DMS53 treated with DMSO at 0.1 percent for 48 hours (cell line): ENCODE data around the gene DAAM2.

Experiments
- DNase-seq: peaks from one replicate; lab custom pipeline; 2025; ENCODE audit not compliant: unreplicated experiment; lab: John Stamatoyannopoulos, UW

Gene DAAM2

DNA sequence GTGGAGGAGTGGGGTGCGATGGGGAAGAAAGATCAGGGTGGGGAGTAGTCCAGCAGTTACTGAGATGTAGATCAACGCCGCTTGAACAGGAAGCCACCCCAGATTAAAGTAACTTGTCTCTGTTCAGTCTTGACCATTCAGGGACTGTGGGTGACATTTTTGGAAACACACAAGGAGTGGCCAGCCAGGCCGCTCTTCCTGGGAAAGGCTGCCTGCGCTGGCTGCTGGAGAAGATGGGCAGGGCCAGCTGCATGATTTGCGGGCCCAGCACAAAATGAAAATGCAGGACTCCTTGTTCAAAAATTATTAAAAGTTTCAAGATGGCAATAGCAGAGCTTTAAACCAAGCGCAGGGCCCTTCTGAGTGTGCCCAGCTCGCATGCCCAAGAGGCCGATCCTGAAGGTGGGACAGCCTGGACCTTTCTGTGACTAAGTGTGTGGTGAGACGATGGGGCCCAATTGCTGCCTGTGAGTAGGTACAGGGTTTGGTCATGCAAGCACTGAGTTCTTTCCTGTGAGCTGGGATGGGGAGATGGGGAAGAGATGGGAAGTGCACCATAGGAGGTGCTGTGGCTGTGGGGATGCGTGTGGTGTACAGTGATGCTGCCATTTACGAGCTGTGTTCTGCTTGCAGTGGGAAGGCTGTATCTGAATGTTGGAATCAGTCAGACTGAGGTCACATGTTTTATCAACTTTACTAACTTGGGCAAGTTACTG lies 51.3 kb downstream of the DAAM2 start:
- no peak for DNase-seq

DNA sequence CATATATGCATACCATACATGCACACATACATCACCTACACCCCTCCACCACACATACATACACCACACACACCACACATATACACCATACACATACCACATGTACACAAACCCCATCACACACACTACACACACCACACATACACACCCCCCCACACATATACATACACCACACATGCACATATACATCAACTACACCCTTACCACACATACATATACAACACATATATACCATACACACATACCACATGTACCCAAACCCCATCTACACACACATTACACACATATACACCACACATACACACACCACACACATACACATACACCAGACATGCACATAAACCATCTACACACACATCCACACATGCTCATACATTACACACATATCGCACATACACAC lies 52.7 kb downstream of the DAAM2 start:
- DNase-seq, result no peak

DNA sequence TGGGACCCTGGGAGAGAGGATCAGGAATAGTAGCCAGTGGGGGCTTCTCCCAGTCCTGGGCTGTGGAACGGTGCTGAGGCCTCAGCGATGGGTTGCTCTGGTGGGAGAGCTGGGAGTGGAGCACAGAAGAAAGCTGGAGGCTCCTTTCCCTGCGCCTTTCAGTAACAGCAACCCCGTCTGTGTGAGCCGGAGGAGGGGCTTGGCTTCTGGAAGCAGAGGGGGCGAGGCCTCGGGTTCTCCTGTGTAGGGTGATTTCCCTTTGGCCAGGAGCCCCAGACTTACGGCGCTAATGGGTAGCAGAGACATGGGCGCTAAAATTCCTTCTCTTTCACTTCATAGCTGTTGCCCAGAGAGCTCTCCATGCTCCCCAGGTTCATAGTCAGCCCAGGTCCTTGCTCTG lies 55.0 kb downstream of the DAAM2 start:
- no peak for DNase-seq

DNA sequence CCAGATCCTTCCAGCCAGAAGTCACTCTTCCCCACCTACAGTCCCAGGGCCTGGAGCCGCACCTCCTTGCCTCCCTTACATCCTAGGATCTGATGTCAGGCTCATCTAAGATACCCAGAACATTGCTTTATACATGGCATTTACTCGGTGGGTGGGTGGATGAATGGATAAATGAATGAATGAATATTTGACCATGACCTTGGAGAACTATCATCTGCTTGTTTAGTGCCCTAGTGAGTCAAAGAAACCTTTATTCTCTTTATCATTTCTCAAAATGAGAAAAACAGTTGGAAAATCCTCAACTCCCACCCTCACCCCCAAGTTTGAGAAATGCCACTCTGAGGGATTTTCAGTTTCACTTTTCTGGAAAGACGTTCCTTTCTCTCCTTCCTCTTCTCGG lies 56.0 kb downstream of the DAAM2 start:
- DNase-seq, result no peak

DNA sequence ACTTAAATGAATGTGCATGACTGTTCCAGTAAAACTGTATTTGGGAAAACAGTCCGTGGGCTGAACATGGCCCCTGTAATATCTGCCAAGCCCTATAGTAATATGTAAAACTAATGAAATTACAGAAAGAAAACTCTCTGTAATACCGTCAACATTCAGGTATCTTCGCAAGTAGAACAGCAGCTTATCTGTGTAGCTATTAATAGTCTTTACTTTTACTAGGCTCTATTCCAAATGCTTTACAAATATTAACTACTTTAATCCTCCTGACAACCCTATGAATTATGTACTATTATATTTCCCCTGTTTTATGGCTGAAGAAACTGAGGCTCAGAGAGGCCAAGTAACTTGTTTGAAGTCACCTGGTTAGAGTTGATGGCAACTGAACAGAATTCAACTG lies 57.1 kb downstream of the DAAM2 start:
- no peak for DNase-seq

DNA sequence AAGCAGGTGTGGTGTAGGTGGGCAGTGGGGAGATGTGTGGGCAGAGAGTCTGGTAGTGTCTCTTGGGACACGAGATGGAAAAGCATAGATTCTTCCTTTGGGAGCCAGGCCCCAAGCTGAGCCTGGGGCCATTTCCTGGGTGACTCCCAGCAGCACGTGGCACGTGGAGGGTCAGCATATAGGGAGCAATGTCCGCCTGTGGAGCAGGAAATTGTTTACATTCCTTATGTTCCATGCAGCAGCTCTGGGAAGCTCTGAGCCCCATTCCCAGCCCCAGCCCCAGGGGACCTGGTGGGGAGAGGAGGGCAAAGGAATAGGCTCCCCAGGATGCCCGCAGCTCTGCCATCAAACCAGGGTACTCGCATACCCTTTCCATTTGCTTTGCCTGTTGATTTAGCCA lies 57.6 kb downstream of the DAAM2 start:
- DNase-seq, result no peak

DNA sequence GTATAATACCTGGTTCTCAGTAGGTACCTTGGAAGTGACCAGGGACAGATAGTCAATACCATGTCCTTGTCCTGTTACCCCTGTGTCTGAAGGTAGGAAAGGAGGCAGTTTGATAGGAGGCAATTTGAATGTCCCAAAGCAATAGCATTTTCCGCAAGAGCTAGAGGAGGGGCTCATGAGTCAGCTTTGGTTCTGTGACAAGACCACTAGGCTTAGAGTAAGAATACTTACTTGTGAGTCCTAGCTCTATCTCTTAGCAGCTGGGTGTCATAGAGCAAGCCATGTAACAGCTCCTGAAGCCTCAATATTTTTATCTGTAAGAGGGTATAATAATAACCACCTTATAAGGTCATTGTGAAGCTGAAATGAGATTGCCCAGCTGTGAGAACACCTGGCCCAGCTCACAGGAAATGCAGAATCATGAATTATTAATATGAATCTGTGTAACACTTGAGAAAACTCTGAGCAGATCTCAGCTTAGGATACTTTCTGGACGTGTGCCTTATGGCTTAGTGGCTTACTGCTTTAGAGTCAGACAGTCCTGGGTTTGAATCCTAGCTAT lies 58.6 kb downstream of the DAAM2 start:
- DNase-seq, result no peak

DNA sequence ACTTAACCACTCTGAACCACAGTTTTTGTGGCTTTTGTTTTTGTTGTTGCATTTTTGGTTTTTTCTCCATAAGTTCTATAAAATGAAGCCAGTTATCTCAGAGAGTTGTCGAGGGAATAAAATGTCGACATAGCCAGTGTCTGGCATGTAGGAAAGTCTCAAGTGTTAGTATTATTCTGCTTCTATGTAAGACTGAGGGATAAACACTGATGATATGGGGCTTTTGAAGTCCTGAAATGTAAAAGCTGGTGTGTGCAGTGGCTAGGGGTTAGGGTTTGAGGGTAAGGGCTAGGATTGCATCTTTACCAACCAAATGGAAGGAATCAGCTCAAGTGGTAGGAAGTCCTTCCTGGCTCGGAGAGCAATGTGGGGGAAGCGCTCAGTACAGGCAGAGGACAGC lies 59.2 kb downstream of the DAAM2 start:
- DNase-seq, result no peak

DNA sequence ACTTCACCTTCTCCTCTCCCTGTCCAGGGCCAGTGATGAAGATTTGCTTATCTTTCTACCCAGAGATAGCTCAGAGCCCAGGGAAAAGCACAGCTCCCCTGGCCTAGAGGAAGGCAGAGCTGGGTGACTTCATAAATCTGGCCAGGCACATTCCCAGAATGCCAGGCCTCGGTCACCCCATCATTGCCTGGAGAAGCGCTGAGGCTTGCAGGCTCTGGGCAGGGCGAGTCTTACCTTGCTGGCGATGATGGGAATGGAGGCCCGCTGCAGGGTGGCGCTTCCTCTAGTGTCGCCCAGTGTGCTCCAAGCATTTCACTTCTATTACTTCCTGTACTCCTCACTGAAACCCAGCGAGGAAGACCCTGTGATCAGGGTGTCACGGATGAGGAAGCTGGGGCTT lies 60.1 kb downstream of the DAAM2 start:
- no peak for DNase-seq

DNA sequence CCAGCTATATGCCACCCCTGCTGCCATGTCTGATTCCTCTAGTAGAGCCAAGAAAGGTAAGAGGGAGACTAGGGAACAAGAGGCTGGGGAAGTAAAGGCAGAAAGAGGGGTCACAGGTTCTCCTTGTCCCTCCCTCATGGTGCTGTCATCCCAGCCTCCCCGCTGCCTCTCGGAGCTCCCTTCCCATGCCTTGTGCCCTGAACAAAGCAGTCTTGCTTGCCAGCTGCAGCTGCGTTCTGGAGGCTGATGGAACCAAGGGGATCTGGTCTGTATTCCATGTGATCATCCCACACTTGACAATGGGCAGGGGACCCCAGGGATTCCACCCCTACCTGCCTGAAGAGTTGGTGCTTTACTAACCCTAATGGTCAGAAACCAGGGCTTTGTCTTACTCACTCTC lies 61.4 kb downstream of the DAAM2 start:
- DNase-seq, result no peak

DNA sequence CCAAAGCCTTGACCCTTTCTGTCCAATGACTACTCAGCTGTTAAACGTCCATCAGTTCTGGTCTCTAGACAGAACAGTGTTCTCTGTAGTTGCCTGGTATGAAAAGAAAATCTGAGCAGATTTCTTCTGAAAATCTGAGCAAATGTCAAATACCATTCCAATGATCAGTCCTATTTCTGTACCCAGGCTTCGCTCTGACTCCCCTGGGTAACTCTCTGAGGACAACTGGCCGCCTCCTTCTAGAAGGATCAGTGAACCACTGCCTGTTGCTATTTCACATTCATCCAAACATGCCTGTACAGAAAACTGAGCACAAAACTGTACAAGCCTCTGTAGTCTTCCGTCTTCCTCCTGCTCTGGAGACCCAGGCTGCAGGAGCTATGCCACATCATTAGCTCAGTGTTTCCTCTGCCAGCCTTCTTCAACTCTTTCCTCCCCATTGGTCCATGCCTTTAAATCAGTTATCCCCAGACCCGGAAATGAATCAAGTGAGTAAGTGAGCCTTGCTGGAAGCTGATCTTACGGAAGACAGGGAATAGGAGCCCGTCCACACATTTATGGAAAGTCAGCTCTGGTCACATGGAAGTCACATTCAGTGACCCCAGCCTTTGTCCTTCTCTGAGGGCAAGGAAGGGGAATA lies 63.3 kb downstream of the DAAM2 start:
- DNase-seq, result no peak

DNA sequence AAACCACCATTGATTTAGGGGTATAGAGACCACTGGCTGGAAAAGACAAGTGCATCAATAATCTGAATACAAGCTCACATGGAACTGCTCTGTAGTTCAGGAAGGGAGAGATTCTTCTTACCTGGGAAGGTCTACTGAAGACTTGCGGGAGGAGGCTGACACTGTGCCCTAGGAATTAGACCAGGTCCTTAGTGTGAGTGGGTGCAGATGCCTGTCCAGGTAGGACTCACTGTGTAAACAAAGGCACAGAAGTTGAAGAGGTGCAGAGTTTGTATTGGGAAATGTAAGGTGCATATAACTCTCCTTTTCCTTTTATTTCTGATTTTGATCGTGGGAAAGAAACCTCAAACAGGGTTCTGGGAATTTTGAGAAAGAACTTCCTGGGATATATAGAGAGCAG lies 66.8 kb downstream of the DAAM2 start:
- no peak for DNase-seq

DNA sequence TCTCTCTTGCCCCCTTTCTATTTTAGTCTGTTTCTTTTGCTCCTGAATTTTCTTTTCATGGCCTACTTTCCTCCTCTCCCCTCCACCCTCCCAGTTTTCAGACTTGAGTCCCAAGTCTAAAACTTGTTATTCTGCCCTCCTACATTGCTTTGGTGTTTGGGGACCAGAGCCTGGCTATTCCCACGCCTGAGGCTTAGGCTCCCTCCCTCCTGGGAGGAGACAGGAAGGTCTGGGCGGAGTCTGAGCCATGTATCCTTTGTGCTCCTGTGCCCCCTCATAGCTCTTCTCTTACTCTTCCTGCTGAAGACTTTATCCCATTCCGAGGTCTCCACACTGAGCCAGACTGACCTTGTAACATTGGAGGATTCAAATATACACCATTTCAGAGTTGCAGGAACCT lies 69.5 kb downstream of the DAAM2 start:
- no peak for DNase-seq

DNA sequence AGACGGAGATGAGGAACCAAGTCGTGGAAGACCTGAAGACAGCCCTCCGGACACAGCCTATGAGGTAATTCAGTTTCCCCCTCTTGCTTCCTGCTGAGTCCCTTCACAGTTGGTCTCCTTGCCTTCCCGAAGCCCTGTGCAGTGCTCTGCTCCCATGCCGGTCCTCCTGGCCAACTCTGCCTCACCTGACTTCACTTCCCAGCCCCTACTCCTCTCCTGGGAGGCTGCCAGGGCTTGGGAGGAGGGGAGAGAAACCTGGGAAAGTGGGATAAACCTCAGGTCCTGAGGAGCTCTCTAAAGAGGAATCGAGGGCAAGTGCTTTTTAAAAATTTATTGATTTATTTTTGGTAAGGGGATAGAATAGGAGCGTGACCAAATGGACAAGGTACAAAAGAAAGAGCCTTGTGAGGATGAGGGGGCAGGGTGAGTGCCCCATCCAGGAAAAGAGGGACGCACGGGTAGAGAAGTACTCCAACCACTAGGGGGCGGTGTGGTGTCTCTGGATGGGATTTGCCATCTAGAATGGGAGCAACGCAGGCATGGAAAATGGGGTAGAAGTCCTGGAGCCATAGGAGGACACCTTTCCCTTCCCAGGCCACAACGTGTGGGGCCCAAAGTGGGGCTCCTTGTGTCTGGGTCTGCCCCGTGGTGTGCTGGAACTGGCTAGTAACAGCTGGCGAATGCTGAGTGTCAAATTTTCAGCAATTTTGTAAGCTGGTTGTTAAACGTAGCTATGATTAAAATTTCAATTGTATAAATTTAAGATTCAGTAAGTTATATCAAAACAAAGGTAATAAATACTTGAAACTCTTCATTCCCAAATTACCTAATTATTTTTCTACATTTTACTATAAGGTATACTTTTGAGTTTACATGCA lies 73.1 kb downstream of the DAAM2 start:
- peak; percentile 8 for DNase-seq

DNA sequence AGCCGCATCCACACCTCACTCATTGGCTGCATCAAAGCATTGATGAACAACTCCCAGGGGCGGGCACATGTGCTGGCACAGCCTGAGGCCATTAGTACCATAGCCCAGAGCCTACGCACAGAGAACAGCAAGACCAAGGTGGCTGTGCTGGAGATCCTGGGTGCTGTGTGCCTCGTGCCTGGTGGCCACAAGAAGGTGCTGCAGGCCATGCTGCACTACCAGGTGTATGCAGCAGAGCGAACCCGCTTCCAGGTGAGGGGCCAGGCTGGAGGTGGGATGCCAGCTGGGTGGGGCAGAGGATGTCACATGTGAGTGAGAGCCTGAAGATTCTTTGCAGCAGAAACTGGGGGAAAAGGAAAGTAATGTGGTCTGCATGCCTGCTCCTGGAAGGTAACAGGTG lies 75.4 kb downstream of the DAAM2 start:
- no peak for DNase-seq

DNA sequence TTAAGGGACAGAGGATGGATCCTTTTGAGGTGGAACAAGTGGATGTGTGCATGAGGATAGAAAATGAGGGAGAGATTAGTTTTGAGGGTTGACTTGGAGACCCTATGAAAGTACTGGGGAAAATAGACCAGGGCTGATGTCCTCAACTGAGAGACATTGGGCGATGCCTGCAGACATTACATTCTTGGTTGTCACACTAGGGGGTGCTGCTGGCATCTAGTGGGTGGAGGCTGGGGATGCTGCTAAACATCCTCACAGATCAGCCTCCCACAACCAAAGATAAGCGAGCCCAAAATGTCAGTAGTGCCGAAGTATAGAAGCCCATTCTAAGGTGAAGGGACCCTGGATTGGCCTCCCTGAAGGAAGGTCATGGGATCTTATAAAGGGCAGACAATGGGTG lies 78.8 kb downstream of the DAAM2 start:
- no peak for DNase-seq

DNA sequence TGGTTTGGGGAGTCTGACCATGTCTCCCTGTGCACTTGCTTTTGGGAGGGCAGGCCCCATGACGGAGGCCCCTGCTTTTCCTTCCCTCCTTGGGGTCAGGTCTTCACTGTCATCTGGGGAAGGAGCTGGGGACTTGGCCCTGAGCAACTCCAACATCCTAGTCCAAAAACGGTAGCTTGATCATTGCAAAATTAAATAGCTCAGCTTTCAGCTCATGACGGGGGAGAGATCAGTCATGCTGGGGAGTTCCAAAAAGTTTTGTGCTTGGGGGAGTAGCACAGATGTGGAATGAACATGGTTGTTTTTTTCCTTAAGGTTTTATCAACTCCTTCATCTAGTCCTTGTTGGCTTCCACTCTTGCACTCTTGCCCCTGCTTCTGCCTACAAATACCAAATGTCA lies 81.3 kb downstream of the DAAM2 start:
- DNase-seq, result no peak

DNA sequence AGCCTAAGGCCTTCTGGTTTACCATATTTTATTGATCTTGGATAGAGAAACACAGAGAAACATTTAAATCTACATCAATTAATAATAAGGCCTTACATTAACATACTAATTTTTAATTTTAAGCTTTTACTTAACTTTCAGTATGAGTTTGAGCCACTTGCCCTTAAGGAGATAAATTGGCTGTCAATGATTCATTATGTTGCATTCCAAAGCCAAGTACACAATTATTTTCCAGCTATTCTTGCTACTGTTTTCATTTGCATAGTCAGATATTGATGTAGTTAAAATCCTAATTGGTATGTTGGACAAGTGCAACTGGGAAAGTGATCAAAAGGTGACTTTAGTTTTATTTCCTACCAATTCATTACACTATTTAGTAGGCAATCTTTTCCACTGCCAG lies 83.9 kb downstream of the DAAM2 start:
- DNase-seq, result no peak

DNA sequence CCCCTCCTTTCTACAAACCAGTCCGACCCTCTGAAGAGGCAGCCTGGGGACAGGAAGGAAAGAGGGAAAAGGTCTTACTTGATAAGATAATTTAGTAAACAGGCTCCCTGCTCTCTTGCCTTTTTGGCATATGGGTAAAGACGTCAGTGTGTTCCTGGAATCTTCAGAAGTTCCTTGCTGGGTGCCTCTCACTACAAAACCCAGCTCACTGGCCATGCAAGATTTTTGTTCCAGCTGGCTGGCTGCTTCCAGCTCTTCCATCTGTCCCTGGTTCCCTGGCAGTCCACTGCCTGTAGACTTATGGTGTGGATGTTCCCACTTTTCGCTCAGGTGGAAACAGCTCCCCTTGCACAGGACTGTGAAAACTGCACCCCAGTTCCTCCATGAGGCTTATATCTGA lies 84.7 kb downstream of the DAAM2 start:
- no peak for DNase-seq

DNA sequence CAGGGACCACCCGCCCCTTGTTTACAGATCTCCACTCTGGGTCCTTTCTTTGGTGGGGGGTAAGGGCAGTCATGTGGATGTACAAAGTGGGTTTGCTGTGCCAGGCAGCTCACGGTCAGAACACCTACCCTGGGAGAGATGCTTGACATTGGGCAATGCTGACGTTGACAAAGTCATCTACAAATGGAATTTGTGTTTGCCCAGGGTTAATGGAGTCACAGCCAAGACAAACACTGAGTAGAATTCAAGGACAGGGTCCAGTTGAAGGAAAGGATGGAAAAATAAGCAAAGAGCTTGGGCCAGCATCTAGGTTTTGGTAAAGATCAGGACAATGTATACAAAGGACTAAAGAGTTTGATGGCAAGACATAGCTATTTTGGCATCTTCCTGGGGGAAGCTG lies 87.4 kb downstream of the DAAM2 start:
- DNase-seq, result no peak

DNA sequence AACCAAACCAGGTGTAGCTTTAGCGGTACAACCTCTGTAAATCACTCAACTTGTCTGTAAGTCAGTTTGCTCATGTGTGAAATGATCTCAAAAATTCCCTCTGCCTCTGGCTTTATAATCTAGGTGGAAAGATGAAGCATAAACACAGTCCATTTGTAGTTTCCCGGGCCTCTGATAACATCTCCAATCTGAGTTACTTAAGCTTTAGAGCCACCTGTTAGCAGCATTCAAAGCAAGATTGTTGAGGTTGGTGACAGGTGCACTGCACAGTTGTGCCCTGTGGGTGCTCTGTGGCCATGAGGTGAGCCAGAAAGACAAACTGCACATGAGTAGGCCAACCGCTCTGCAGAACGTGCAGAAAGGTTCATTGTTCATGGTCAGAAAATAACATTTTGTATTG lies 88.4 kb downstream of the DAAM2 start:
- DNase-seq, result no peak
